Keratinocyte (primary cell): ENCODE results near the gene KREMEN1. TPM values are rescaled to one million over a fixed set of nuclear protein-coding genes. Genes with fewer than 3 reads are reported as not detected.

Experiments
- DNase-seq: peaks from one replicate; pipeline ENCODE4 v3.0.0-alpha.2; 2011; ENCODE audit warnings: low read depth, missing footprints, low spot score
- FAIRE-seq: peaks from 2 replicates; lab custom pipeline; 2011; peaks lifted over from hg19 to GRCh38; lab: Jason Lieb, UNC
- H2AFZ ChIP-seq: 2 replicates; pipeline ENCODE4 v1.6.0; 2012; ENCODE audit warnings: low read length, control low read depth, inconsistent platforms; ENCODE audit not compliant: control insufficient read depth
- H3K27ac ChIP-seq: 2 replicates; pipeline ENCODE4 v1.5.1; 2011; ENCODE audit warnings: low read length; ENCODE audit not compliant: control insufficient read depth, insufficient read depth
- H3K27me3 ChIP-seq: 3 replicates; pipeline ENCODE4 v1.6.0; 2011; ENCODE audit warnings: low read length; ENCODE audit not compliant: control insufficient read depth, insufficient read depth; ENCODE audit errors: extremely low read depth
- H3K36me3 ChIP-seq, 2 experiments: 2 replicates in 1 of 2; 3 replicates in 1 of 2; pipeline ENCODE4 v1.5.1; 2011; ENCODE audit warnings: low read length in 2 of 2, mild to moderate bottlenecking in 1 of 2; ENCODE audit not compliant: control insufficient read depth in 2 of 2, insufficient read depth in 2 of 2; ENCODE audit errors: extremely low read depth in 1 of 2
- H3K4me1 ChIP-seq: 3 replicates; pipeline ENCODE4 v1.5.1; 2011; ENCODE audit warnings: low read length; ENCODE audit not compliant: control insufficient read depth, insufficient read depth; ENCODE audit errors: extremely low read depth
- H3K4me2 ChIP-seq: 3 replicates; pipeline ENCODE4 v1.6.0; 2011; ENCODE audit warnings: low read depth, low read length; ENCODE audit not compliant: control insufficient read depth, insufficient read depth; ENCODE audit errors: extremely low read depth
- H3K4me3 ChIP-seq, 3 experiments: fragments of 200-600 bp in 1 of 3; sonication (generic) in 1 of 3; 2 replicates in 2 of 3; 3 replicates in 1 of 3; pipeline ENCODE4 v1.5.1; 2011 to 2016; ENCODE audit warnings: low read length in 3 of 3, mild to moderate bottlenecking in 3 of 3, control low read depth in 2 of 3, inconsistent platforms in 1 of 3, low read depth in 1 of 3, mixed read lengths in 1 of 3, mixed run types in 1 of 3, moderate library complexity in 1 of 3; ENCODE audit not compliant: control insufficient read depth in 2 of 3, insufficient read depth in 2 of 3; ENCODE audit errors: extremely low read depth in 1 of 3
- H3K79me2 ChIP-seq: 2 replicates; pipeline ENCODE4 v1.6.0; 2012; ENCODE audit warnings: low read length; ENCODE audit not compliant: control insufficient read depth, insufficient read depth
- H3K9ac ChIP-seq: 3 replicates; pipeline ENCODE4 v1.6.0; 2011; ENCODE audit warnings: low read length; ENCODE audit not compliant: control insufficient read depth, insufficient read depth; ENCODE audit errors: extremely low read depth
- H3K9me1 ChIP-seq: 3 replicates; pipeline ENCODE4 v1.6.0; 2011; ENCODE audit warnings: low read length; ENCODE audit not compliant: control insufficient read depth, insufficient read depth; ENCODE audit errors: extremely low read depth
- H3K9me3 ChIP-seq: 2 replicates; pipeline ENCODE4 v1.5.1; 2012; ENCODE audit warnings: low read depth, low read length; ENCODE audit not compliant: control insufficient read depth
- H4K20me1 ChIP-seq: 3 replicates; pipeline ENCODE4 v1.6.0; 2011; ENCODE audit warnings: low read length; ENCODE audit not compliant: control insufficient read depth, insufficient read depth; ENCODE audit errors: extremely low read depth
- EZH2 ChIP-seq: IDR thresholded peaks from one replicate; pipeline ENCODE4 v1.6.1; 2012; ENCODE audit warnings: inconsistent platforms, mild to moderate bottlenecking, low read length, moderate library complexity
- dilution Hi-C: fragments of 300-500 bp; cut with MboI; formaldehyde crosslinking; loops from one replicate; pipeline ENCODE4 v1.7.0; 2020; ENCODE audit warnings: low sequenced_read_pairs; ENCODE audit not compliant: extremely low pct_ligation_motif_present
- polyA plus RNA-seq, 5 experiments: library from polyadenylated mRNA; depleted of rRNA in 3 of 5; stranded (reverse) in 3 of 5; stranded (forward) in 1 of 5; unstranded in 1 of 5; fragments of >200 nt; gene quantifications; 1 replicate in 1 of 5; 2 replicates in 3 of 5; 3 replicates in 1 of 5; pipeline versions ENCODE4 v1.2.1 to v1.2.3, GENCODE V29; 2011 to 2012; ENCODE audit warnings: missing spikeins in 2 of 5, low read depth in 1 of 5, low replicate concordance in 1 of 5
- TF ChIP-seq, protein P1 (sequence below), 3 experiments: IDR thresholded peaks in 1 of 3; conservative IDR thresholded peaks in 1 of 3; optimal IDR thresholded peaks in 1 of 3; 2 replicates in 2 of 3; 3 replicates in 1 of 3; pipeline versions ENCODE3 to v1.5.1; 2011; ENCODE audit warnings: low read length in 3 of 3, mild to moderate bottlenecking in 3 of 3, moderate library complexity in 2 of 3, control low read depth in 1 of 3, inconsistent platforms in 1 of 3; ENCODE audit not compliant: insufficient read depth in 2 of 3; ENCODE audit errors: extremely low read depth in 1 of 3

The KREMEN1 gene
- polyA plus RNA-seq, 1 donor (not counting 4 experiments of a cell fraction or from before 2014, with no cell fraction given), result 6.8 TPM

- H3K4me1 ChIP-seq, result no peaks in the 10 kb centered on the region
- TF ChIP-seq, protein P1, sequence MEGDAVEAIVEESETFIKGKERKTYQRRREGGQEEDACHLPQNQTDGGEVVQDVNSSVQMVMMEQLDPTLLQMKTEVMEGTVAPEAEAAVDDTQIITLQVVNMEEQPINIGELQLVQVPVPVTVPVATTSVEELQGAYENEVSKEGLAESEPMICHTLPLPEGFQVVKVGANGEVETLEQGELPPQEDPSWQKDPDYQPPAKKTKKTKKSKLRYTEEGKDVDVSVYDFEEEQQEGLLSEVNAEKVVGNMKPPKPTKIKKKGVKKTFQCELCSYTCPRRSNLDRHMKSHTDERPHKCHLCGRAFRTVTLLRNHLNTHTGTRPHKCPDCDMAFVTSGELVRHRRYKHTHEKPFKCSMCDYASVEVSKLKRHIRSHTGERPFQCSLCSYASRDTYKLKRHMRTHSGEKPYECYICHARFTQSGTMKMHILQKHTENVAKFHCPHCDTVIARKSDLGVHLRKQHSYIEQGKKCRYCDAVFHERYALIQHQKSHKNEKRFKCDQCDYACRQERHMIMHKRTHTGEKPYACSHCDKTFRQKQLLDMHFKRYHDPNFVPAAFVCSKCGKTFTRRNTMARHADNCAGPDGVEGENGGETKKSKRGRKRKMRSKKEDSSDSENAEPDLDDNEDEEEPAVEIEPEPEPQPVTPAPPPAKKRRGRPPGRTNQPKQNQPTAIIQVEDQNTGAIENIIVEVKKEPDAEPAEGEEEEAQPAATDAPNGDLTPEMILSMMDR (optimal IDR thresholded peaks at IDR 0.05 in 1 of 3, IDR thresholded peaks at IDR 0.05 in 1 of 3, conservative IDR thresholded peaks at IDR 0.05 in 1 of 3; ENCODE audit: extremely low read depth in 1 of 3, insufficient read depth in 2 of 3, low read length in 3 of 3), result no peak
- no peak for TF ChIP-seq EZH2
- DNase-seq (no peak), FAIRE-seq (no peak)
- H3K9ac ChIP-seq, result no peak overlapping the region
- no peak overlapping the region for H3K4me3 ChIP-seq
- dilution Hi-C loops, result no loop called here
- no peaks in the 10 kb centered on the region for H3K27me3 ChIP-seq
- H3K9me1 ChIP-seq, result no peaks in the 10 kb centered on the region
- H3K9me3 ChIP-seq, result no peaks in the 10 kb centered on the region
- H3K36me3 ChIP-seq, result peaks cover 0 to 3% of the 10 kb centered on the region in 2 experiments
- no peak overlapping the region for H3K27ac ChIP-seq
- H2AFZ ChIP-seq, result no peak overlapping the region
- H3K4me2 ChIP-seq, result no peak overlapping the region
- no peaks in the 10 kb centered on the region for H4K20me1 ChIP-seq
- H3K79me2 ChIP-seq, result no peaks in the 10 kb centered on the region
These were observed 43.0 kb downstream of the KREMEN1 start for GRCh38 chr22:29115682-29116288.

DNA sequence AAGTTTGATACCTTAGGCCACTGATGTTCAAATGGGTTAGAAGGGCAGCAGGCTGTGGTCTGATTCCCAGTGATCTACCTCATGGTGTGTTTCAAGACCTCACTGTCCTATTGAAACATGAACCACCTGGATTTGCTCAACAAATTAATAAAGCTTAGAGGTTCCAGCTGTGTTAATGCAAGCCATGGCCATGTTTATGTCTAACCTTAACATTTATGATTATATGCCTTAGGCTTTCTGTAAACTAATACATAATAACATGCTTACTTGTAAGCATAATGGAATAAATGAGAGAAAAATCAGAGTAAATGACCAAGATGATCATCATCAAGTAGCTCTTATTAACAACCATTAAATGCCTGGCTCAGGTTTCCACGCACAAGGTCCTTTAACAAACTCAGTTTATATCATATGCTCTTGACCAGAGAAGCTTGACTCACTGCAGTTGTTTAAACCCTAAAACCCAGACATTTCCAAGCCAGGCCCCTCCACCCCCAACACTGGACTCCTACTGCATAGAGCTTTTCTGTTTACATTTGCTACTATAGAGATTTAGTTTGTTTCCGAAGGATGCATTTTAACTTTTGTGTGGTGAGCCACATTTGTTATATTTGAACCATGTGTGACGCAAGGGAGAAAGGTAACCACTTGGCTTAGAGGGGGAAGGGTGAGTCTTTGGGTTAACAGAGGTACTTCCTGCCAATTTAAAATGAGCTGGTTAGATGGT, 43.7 kb downstream of the KREMEN1 start:
- no peak overlapping the region for H3K4me3 ChIP-seq
- H3K9me3 ChIP-seq, result no peaks in the 10 kb centered on the region
- no peaks in the 10 kb centered on the region for H3K4me1 ChIP-seq
- H4K20me1 ChIP-seq, result no peaks in the 10 kb centered on the region
- DNase-seq (no peak), FAIRE-seq (no peak)
- no peak overlapping the region for H3K9ac ChIP-seq
- H3K27me3 ChIP-seq, result no peaks in the 10 kb centered on the region
- no peak overlapping the region for H3K27ac ChIP-seq
- H3K79me2 ChIP-seq, result no peaks in the 10 kb centered on the region
- H3K36me3 ChIP-seq, result peaks cover 0 to 3% of the 10 kb centered on the region in 2 experiments
- no peaks in the 10 kb centered on the region for H3K9me1 ChIP-seq
- no peak overlapping the region for H3K4me2 ChIP-seq
- dilution Hi-C loops, result no loop called here
- TF ChIP-seq EZH2, result no peak
- TF ChIP-seq, protein P1 (optimal IDR thresholded peaks at IDR 0.05 in 1 of 3, IDR thresholded peaks at IDR 0.05 in 1 of 3, conservative IDR thresholded peaks at IDR 0.05 in 1 of 3; ENCODE audit: extremely low read depth in 1 of 3, insufficient read depth in 2 of 3, low read length in 3 of 3), result no peak
- no peak overlapping the region for H2AFZ ChIP-seq
